ENCODE measurements around the gene SIN3B.

GRCh38 chr19:16825312-16826052 is 3.7 kb upstream of the SIN3B start:
- TF ChIP-seq, protein P1, sequence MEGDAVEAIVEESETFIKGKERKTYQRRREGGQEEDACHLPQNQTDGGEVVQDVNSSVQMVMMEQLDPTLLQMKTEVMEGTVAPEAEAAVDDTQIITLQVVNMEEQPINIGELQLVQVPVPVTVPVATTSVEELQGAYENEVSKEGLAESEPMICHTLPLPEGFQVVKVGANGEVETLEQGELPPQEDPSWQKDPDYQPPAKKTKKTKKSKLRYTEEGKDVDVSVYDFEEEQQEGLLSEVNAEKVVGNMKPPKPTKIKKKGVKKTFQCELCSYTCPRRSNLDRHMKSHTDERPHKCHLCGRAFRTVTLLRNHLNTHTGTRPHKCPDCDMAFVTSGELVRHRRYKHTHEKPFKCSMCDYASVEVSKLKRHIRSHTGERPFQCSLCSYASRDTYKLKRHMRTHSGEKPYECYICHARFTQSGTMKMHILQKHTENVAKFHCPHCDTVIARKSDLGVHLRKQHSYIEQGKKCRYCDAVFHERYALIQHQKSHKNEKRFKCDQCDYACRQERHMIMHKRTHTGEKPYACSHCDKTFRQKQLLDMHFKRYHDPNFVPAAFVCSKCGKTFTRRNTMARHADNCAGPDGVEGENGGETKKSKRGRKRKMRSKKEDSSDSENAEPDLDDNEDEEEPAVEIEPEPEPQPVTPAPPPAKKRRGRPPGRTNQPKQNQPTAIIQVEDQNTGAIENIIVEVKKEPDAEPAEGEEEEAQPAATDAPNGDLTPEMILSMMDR (IDR thresholded peaks at IDR 0.05), result no peak
- no peak for TF ChIP-seq POLR2A (IDR thresholded peaks at IDR 0.05)

All from vagina (tissue), 2 donors.